ENCODE data around the gene SLC34A1. TPM values are rescaled to one million over a fixed set of nuclear protein-coding genes. Genes with fewer than 3 reads are reported as not detected.

SLC34A1 gene
- total and polyA plus RNA-seq, 4 donors, result 0.23 to 1.0 (median 0.47) TPM

DNA sequence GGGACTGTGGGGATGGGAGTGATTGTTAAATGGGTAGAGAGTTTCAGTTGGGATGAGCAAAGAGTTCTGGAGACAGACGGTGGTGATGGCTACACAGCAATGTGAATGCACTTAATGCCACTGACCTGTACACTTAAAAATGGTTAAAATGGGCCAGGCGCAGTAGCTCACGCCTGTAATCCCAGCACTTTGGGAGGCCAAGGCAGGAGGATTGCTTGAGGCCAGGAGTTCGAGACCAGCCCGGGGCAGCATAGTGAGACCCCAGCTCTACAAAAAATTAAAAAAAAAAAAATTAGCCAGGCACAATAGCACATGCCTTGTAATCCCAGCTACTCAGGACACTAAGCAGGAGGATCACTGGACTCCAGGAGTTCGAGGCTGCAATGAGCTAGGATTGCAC lies 40.5 kb upstream of the SLC34A1 start:
- DNase-seq (ENCODE audit: low spot score), result no peak
- no peak for TF ChIP-seq JUND (IDR thresholded peaks at IDR 0.05)
- TF ChIP-seq, protein P1, sequence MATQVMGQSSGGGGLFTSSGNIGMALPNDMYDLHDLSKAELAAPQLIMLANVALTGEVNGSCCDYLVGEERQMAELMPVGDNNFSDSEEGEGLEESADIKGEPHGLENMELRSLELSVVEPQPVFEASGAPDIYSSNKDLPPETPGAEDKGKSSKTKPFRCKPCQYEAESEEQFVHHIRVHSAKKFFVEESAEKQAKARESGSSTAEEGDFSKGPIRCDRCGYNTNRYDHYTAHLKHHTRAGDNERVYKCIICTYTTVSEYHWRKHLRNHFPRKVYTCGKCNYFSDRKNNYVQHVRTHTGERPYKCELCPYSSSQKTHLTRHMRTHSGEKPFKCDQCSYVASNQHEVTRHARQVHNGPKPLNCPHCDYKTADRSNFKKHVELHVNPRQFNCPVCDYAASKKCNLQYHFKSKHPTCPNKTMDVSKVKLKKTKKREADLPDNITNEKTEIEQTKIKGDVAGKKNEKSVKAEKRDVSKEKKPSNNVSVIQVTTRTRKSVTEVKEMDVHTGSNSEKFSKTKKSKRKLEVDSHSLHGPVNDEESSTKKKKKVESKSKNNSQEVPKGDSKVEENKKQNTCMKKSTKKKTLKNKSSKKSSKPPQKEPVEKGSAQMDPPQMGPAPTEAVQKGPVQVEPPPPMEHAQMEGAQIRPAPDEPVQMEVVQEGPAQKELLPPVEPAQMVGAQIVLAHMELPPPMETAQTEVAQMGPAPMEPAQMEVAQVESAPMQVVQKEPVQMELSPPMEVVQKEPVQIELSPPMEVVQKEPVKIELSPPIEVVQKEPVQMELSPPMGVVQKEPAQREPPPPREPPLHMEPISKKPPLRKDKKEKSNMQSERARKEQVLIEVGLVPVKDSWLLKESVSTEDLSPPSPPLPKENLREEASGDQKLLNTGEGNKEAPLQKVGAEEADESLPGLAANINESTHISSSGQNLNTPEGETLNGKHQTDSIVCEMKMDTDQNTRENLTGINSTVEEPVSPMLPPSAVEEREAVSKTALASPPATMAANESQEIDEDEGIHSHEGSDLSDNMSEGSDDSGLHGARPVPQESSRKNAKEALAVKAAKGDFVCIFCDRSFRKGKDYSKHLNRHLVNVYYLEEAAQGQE (IDR thresholded peaks at IDR 0.05), result no peak
- TF ChIP-seq CTCF (IDR thresholded peaks at IDR 0.05; ENCODE audit: low read depth, low read length, missing input control), result no peak
- TF ChIP-seq RAD21 (IDR thresholded peaks at IDR 0.05), result no peak
- TF ChIP-seq EGR1 (IDR thresholded peaks at IDR 0.05; ENCODE audit: low read depth in 2 of 2), result no peak
- TF ChIP-seq FOXA2 (IDR thresholded peaks at IDR 0.05), result no peak
- TF ChIP-seq, protein P2, sequence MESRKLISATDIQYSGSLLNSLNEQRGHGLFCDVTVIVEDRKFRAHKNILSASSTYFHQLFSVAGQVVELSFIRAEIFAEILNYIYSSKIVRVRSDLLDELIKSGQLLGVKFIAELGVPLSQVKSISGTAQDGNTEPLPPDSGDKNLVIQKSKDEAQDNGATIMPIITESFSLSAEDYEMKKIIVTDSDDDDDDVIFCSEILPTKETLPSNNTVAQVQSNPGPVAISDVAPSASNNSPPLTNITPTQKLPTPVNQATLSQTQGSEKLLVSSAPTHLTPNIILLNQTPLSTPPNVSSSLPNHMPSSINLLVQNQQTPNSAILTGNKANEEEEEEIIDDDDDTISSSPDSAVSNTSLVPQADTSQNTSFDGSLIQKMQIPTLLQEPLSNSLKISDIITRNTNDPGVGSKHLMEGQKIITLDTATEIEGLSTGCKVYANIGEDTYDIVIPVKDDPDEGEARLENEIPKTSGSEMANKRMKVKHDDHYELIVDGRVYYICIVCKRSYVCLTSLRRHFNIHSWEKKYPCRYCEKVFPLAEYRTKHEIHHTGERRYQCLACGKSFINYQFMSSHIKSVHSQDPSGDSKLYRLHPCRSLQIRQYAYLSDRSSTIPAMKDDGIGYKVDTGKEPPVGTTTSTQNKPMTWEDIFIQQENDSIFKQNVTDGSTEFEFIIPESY (IDR thresholded peaks at IDR 0.05), result no peak
- no peak for TF ChIP-seq FOXA1 (IDR thresholded peaks at IDR 0.05)
- TF ChIP-seq RXRA (IDR thresholded peaks at IDR 0.05), result no peak
- no peak for TF ChIP-seq GABPA (IDR thresholded peaks at IDR 0.05 in 1 of 2, conservative IDR thresholded peaks at IDR 0.05 in 1 of 2)
- no peak for TF ChIP-seq SP1 (IDR thresholded peaks at IDR 0.05)
- no peak for TF ChIP-seq NR2F2 (IDR thresholded peaks at IDR 0.05)
- no peak for TF ChIP-seq TAF1 (conservative IDR thresholded peaks at IDR 0.05)
- no peak for TF ChIP-seq HNF4A (conservative IDR thresholded peaks at IDR 0.05)
- TF ChIP-seq ATF3 (IDR thresholded peaks at IDR 0.05), result no peak
- TF ChIP-seq HNF4G (IDR thresholded peaks at IDR 0.05), result no peak
- TF ChIP-seq, protein P3, sequence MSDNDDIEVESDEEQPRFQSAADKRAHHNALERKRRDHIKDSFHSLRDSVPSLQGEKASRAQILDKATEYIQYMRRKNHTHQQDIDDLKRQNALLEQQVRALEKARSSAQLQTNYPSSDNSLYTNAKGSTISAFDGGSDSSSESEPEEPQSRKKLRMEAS (IDR thresholded peaks at IDR 0.05), result no peak
- TF ChIP-seq YY1 (IDR thresholded peaks at IDR 0.05), result no peak
- Histone ChIP-seq H3K4me1 (ENCODE audit: control insufficient read depth in 4 of 4, insufficient read depth in 4 of 4, low read length in 3 of 4) (peaks cover 3 to 27% (median 16%) of the 10 kb centered on the region in 4 donors), H3K27me3 (ENCODE audit: control insufficient read depth in 4 of 4, insufficient read depth in 4 of 4, low read length in 3 of 4) (no peaks in the 10 kb centered on the region), H3K4me3 (ENCODE audit: low read depth in 1 of 3, low read length in 3 of 3) (no peak overlapping the region), H3K9me3 (ENCODE audit: control insufficient read depth in 4 of 4, low read length in 3 of 4) (no peaks in the 10 kb centered on the region), H3K36me3 (ENCODE audit: control insufficient read depth in 4 of 4, insufficient read depth in 3 of 4, low read depth in 1 of 4, low read length in 3 of 4) (peaks cover 5 to 16% (median 9%) of the 10 kb centered on the region in 4 donors), H3K27ac (ENCODE audit: low read depth in 1 of 2, low read length in 2 of 2) (no peak overlapping the region), H3K9ac (ENCODE audit: low read depth in 1 of 2, low read length in 2 of 2) (no peak overlapping the region)
- WGBS, result 95% methylated on average over 6 of the region's 6 CpGs
